GM12878 (cell line): ENCODE measurements around the gene CSNK1G1. TPM values are rescaled to one million over a fixed set of nuclear protein-coding genes. Genes with fewer than 3 reads are reported as not detected.

ENCODE experiments used
- ATAC-seq: fragments of 200-7000 bp; cut with Tn5 transposase; 3 replicates; pipeline ENCODE4 v1.9.1; 2020; ENCODE audit warnings: mild to moderate bottlenecking, moderate library complexity
- BruUV-seq: library from RNA; stranded (reverse); fragments of 400-500 nt; replicated peaks from 2 replicates; lab custom pipeline; 2021; lab: Mats Ljungman, UMichigan
- CTCF ChIA-PET: fragments of 300-600 bp; sonication (Branson Sonifier 250); formaldehyde crosslinking; extraction: SDS; loops from one replicate; lab custom pipeline; 2021; ENCODE audit warnings: inconsistent platforms; lab: Yijun Ruan, JAX
- POLR2A ChIA-PET: fragments of 350-600 bp; formaldehyde crosslinking; extraction: SDS; loops from one replicate; lab custom pipeline; 2021; ENCODE audit warnings: inconsistent platforms; lab: Charles Lee
- RAD21 ChIA-PET: fragments of 300-600 bp; sonication (Branson Sonifier 250); formaldehyde crosslinking; loops from one replicate; lab custom pipeline; 2023; ENCODE audit warnings: antibody characterized with exemption; ENCODE audit not compliant: unreplicated experiment; lab: Charles Lee
- SMC1A ChIA-PET: fragments of 300-600 bp; sonication (Branson Sonifier 250); formaldehyde crosslinking; loops from one replicate; lab custom pipeline; 2023; ENCODE audit not compliant: unreplicated experiment, uncharacterized antibody; lab: Charles Lee
- DNase-seq: peaks from one replicate; pipeline ENCODE4 v3.0.0-alpha.2; 2011; ENCODE audit warnings: low read depth, low spot score
- FAIRE-seq: peaks from 3 replicates; lab custom pipeline; 2011; peaks lifted over from hg19 to GRCh38; lab: Jason Lieb, UNC
- H2AFZ ChIP-seq: 2 replicates; pipeline ENCODE4 v1.6.0; 2011; ENCODE audit warnings: low read depth, low read length, control low read depth; ENCODE audit not compliant: control insufficient read depth
- H3K27ac ChIP-seq: 2 replicates; pipeline ENCODE4 v1.5.1; 2011; ENCODE audit warnings: control low read depth; ENCODE audit not compliant: control insufficient read depth, insufficient read depth
- H3K27me3 ChIP-seq, 2 experiments: replicated peaks in 1 of 2; 2 replicates each; pipeline versions ENCODE4 v1.6.0 to v1.6.1; 2011; ENCODE audit warnings: low read length in 1 of 2; ENCODE audit not compliant: control insufficient read depth in 2 of 2, insufficient read depth in 2 of 2
- H3K36me3 ChIP-seq, 2 experiments: 2 replicates each; pipeline ENCODE4 v1.5.1; 2011; ENCODE audit warnings: low read length in 1 of 2; ENCODE audit not compliant: control insufficient read depth in 2 of 2, insufficient read depth in 2 of 2
- H3K4me1 ChIP-seq: 2 replicates; pipeline ENCODE4 v1.6.1; 2011; ENCODE audit warnings: mild to moderate bottlenecking, low read length, moderate library complexity, mixed read lengths; ENCODE audit not compliant: control insufficient read depth, insufficient read depth
- H3K4me2 ChIP-seq: 2 replicates; pipeline ENCODE4 v1.6.0; 2011; ENCODE audit warnings: control low read depth; ENCODE audit not compliant: control insufficient read depth, insufficient read depth
- H3K4me3 ChIP-seq: fragments of 200-600 bp; sonication (generic); 2 replicates; pipeline ENCODE4 v1.5.1; 2016
- H3K79me2 ChIP-seq: 2 replicates; pipeline ENCODE4 v1.6.0; 2011; ENCODE audit warnings: low read length; ENCODE audit not compliant: control insufficient read depth, insufficient read depth
- H3K9ac ChIP-seq: 2 replicates; pipeline ENCODE4 v1.8.0; 2011; ENCODE audit warnings: low read length, control low read depth, mixed read lengths; ENCODE audit not compliant: control insufficient read depth, insufficient read depth
- H3K9me3 ChIP-seq: replicated peaks from 3 replicates; pipeline ENCODE4 v1.5.1; 2011; ENCODE audit warnings: mild to moderate bottlenecking, low read length; ENCODE audit not compliant: control insufficient read depth, insufficient read depth
- H4K20me1 ChIP-seq: 2 replicates; pipeline ENCODE4 v1.6.0; 2011; ENCODE audit not compliant: control insufficient read depth, insufficient read depth
- EGR1 ChIP-seq, 2 experiments: IDR thresholded peaks; 1 replicate in 1 of 2; 2 replicates in 1 of 2; pipeline ENCODE4 v1.6.1; 2011 to 2012; ENCODE audit warnings: low read depth in 2 of 2, low read length in 2 of 2, borderline replicate concordance in 1 of 2, mild to moderate bottlenecking in 1 of 2, moderate library complexity in 1 of 2
- REST ChIP-seq: IDR thresholded peaks from 2 replicates; pipeline ENCODE4 v1.6.1; 2012; ENCODE audit warnings: mild to moderate bottlenecking, low read depth, low read length
- ZNF207 ChIP-seq: fragments of 450-650 bp; IDR thresholded peaks from 2 replicates; pipeline ENCODE4 v1.6.1; 2014; ENCODE audit warnings: antibody characterized with exemption, mild to moderate bottlenecking, borderline replicate concordance
- WGBS: methylation state at CpG from one replicate; pipeline ENCODE4 v1.1.6; 2016; ENCODE audit warnings: low lambda C conversion rate; ENCODE audit not compliant: insufficient replicate concordance, insufficient coverage; ENCODE audit errors: missing lambda C conversion rate; 5-methylcytosine and 5-hydroxymethylcytosine counted together
- in situ Hi-C: fragments of 300-500 bp; cut with MboI; formaldehyde crosslinking; loops from 9 replicates; pipeline ENCODE4 v1.14.3; 2018; ENCODE audit warnings: mixed read lengths
- intact Hi-C: fragments of 100-400 bp; cut with micrococcal nuclease; formaldehyde crosslinking; loops from one replicate; pipeline ENCODE4 v1.14.2; 2022; ENCODE audit not compliant: unreplicated experiment
- polyA plus RNA-seq, 11 experiments: library from polyadenylated mRNA; depleted of rRNA in 4 of 11; unstranded in 6 of 11; stranded (reverse) in 5 of 11; fragments of >200 nt; fragmentation: Nextera tagmentation in 4 of 11; fragmentation: Illumina TruSeq in 1 of 11; extraction: Ambion mirVana in 4 of 11; extraction: Trizol in 1 of 11; gene quantifications; 1 replicate in 1 of 11; 2 replicates in 10 of 11; pipeline versions ENCODE4 v1.2.1 to v1.2.3, GENCODE V29; 2011 to 2016; ENCODE audit warnings: inconsistent platforms in 2 of 11, missing spikeins in 2 of 11, low read depth in 1 of 11
- total RNA-seq, 4 experiments: library from RNA; depleted of rRNA in 3 of 4; stranded (reverse); fragments of >200 nt in 3 of 4; fragmentation: Illumina TruSeq in 1 of 4; extraction: Trizol in 1 of 4; gene quantifications; 2 replicates each; pipeline versions ENCODE4 v1.2.1 to v1.2.3, GENCODE V29; 2013 to 2021
- TF ChIP-seq, protein P1 (sequence below): fragments of 150-350 bp; IDR thresholded peaks from 2 replicates; pipeline ENCODE4 v1.6.1; 2014; ENCODE audit warnings: mild to moderate bottlenecking, low read depth, low read length
- TF ChIP-seq, protein P2 (sequence below): fragments of 450-650 bp; formaldehyde crosslinking; IDR thresholded peaks from 2 replicates; pipeline ENCODE4 v1.5.0; 2022; ENCODE audit warnings: mild to moderate bottlenecking, missing genetic modification characterization

CSNK1G1 gene
- total and polyA plus RNA-seq, 10 of the 15 experiments (the other 5 are each of a cell fraction or from before 2014, with no cell fraction given): 6.1 to 23.4 (median 15.3) TPM

DNA sequence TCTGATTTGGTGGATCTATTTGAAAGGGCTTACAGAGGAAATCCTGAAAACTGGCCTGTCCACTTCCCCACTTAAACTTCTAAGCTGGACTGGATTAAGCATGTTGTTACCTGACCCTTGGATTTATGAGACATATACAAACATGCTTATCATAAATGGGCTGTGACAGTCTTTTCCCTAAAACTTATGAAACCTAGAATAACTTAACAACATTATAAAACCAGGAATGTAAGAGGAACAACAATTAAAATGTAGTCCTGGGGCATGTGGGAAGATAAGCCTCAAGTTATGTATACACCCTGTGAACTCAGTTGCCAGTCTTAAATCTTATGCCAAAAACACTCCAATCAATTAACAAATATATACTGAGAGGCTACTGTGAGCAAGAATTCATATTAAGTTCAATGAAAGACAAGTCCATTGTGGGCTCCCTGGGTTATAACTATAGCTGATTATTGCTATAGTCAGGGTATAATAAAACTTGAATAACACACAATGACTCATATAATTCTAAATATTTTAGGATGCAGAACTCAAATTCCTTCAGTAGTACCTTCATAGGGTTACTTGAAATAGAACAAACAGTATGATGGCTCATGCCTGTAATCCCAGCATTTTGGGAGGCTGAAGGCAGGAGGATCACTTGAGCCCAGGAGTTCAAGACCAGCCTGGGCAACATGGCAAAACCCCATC, 105.9 kb downstream of the CSNK1G1 start:
- H3K36me3 ChIP-seq: no peaks in the 10 kb centered on the region; a peak in 1 of 4 replicates
- intact Hi-C loops: no loop called here
- BruUV-seq: no TSS peak
- H3K27me3 ChIP-seq: no peaks in the 10 kb centered on the region
- FAIRE-seq (no peak), ATAC-seq (no peak), DNase-seq (no peak)
- no peak overlapping the region for H2AFZ ChIP-seq
- no peak overlapping the region for H3K4me2 ChIP-seq
- no peaks in the 10 kb centered on the region for H3K9me3 ChIP-seq
- SMC1A ChIA-PET: interaction anchor here (0.9 to 1.4 kb wide), 2 partner anchors 15 to 108 kb away, joined by 3 to 4 read pairs; no protein-coding TSS in a partner anchor
- in situ Hi-C loops: no loop called here
- RAD21 ChIA-PET: interaction anchor here (1.2 kb wide), 2 partner anchors 18 to 403 kb away, joined by 3 read pairs; no protein-coding TSS in a partner anchor
- no peak overlapping the region for H3K4me3 ChIP-seq
- POLR2A ChIA-PET: interaction anchor here (0.6 kb wide), 2 partner anchors 28 to 62 kb away, joined by 3 to 7 read pairs; no protein-coding TSS in a partner anchor
- H3K27ac ChIP-seq: no peak overlapping the region
- CTCF ChIA-PET: interaction anchor here (1.2 to 1.3 kb wide), 2 partner anchors 10 to 35 kb away, joined by 3 to 4 read pairs; no protein-coding TSS in a partner anchor
- no peaks in the 10 kb centered on the region for H4K20me1 ChIP-seq
- H3K79me2 ChIP-seq: no peaks in the 10 kb centered on the region
- TF ChIP-seq EGR1 (IDR thresholded peaks at IDR 0.05; ENCODE audit: borderline replicate concordance in 1 of 2, low read depth in 2 of 2, low read length in 2 of 2): no peak
- peaks cover 23% of the 10 kb centered on the region for H3K4me1 ChIP-seq
- no peak overlapping the region for H3K9ac ChIP-seq

- 79% methylated on average over 3 of the region's 3 CpGs for WGBS
- FAIRE-seq (no peak), ATAC-seq (no peak), DNase-seq (no peak)
- Histone ChIP-seq H3K36me3 (no peaks in the 10 kb centered on the region; a peak in 1 of 4 replicates), H3K27ac (no peak overlapping the region), H3K9me3 (no peaks in the 10 kb centered on the region), H4K20me1 (no peaks in the 10 kb centered on the region), H3K9ac (no peak overlapping the region), H3K4me3 (no peak overlapping the region), H3K4me2 (no peak overlapping the region), H3K4me1 (peaks cover 23% of the 10 kb centered on the region), H3K27me3 (no peaks in the 10 kb centered on the region), H3K79me2 (no peaks in the 10 kb centered on the region; the same call in 1 of the 2 replicates), H2AFZ (no peak overlapping the region)
- intact Hi-C loops: no loop called here
- in situ Hi-C loops: no loop called here
- ChIA-PET CTCF (interaction anchor here (1.0 to 1.3 kb wide), 2 partner anchors 10 to 104 kb away, joined by 3 to 4 read pairs; no protein-coding TSS in a partner anchor), POLR2A (interaction anchor here (0.6 kb wide), 1 partner anchor 551 kb away, joined by 4 read pairs; no protein-coding TSS in a partner anchor), SMC1A (interaction anchor here (0.7 to 5.8 kb wide), 4 partner anchors 10 to 25 kb away, joined by 3 to 47 read pairs (median 9); no protein-coding TSS in a partner anchor), RAD21 (no interaction called here)
- no TSS peak for BruUV-seq
- TF ChIP-seq ZNF207 (no peak), REST (no peak)
- TF ChIP-seq, protein P1, sequence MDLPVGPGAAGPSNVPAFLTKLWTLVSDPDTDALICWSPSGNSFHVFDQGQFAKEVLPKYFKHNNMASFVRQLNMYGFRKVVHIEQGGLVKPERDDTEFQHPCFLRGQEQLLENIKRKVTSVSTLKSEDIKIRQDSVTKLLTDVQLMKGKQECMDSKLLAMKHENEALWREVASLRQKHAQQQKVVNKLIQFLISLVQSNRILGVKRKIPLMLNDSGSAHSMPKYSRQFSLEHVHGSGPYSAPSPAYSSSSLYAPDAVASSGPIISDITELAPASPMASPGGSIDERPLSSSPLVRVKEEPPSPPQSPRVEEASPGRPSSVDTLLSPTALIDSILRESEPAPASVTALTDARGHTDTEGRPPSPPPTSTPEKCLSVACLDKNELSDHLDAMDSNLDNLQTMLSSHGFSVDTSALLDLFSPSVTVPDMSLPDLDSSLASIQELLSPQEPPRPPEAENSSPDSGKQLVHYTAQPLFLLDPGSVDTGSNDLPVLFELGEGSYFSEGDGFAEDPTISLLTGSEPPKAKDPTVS: no peak
- TF ChIP-seq, protein P2, sequence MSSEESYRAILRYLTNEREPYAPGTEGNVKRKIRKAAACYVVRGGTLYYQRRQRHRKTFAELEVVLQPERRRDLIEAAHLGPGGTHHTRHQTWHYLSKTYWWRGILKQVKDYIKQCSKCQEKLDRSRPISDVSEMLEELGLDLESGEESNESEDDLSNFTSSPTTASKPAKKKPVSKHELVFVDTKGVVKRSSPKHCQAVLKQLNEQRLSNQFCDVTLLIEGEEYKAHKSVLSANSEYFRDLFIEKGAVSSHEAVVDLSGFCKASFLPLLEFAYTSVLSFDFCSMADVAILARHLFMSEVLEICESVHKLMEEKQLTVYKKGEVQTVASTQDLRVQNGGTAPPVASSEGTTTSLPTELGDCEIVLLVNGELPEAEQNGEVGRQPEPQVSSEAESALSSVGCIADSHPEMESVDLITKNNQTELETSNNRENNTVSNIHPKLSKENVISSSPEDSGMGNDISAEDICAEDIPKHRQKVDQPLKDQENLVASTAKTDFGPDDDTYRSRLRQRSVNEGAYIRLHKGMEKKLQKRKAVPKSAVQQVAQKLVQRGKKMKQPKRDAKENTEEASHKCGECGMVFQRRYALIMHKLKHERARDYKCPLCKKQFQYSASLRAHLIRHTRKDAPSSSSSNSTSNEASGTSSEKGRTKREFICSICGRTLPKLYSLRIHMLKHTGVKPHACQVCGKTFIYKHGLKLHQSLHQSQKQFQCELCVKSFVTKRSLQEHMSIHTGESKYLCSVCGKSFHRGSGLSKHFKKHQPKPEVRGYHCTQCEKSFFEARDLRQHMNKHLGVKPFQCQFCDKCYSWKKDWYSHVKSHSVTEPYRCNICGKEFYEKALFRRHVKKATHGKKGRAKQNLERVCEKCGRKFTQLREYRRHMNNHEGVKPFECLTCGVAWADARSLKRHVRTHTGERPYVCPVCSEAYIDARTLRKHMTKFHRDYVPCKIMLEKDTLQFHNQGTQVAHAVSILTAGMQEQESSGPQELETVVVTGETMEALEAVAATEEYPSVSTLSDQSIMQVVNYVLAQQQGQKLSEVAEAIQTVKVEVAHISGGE (CRISPR knock-in tag): no peak
Measured at GRCh38 chr15:64249406-64249805, 106.6 kb downstream of the CSNK1G1 start.
